HepG2 (cell line): ENCODE data around the gene TMEM198. TPM values are rescaled to one million over a fixed set of nuclear protein-coding genes. Genes with fewer than 3 reads are reported as not detected.

ENCODE experiments used
- ATAC-seq: fragments of 200-7000 bp; cut with Tn5 transposase; 3 replicates; pipeline ENCODE4 v1.9.1; 2020; ENCODE audit warnings: mild to moderate bottlenecking, moderate library complexity
- BruUV-seq: library from RNA; stranded (reverse); fragments of 400-500 nt; replicated peaks from 2 replicates; lab custom pipeline; 2021; lab: Mats Ljungman, UMichigan
- CTCF ChIA-PET: fragments of 300-600 bp; formaldehyde crosslinking; extraction: SDS; loops from one replicate; lab custom pipeline; 2021; ENCODE audit warnings: low total read pairs, inconsistent platforms, low intra/inter-chr PET ratio; lab: Yijun Ruan, JAX
- POLR2A ChIA-PET: fragments of 350-600 bp; sonication (Branson Sonifier 250); formaldehyde crosslinking; loops from one replicate; lab custom pipeline; 2020; ENCODE audit warnings: antibody characterized with exemption, inconsistent platforms; lab: Yijun Ruan, JAX
- DNase-seq: peaks from one replicate; pipeline ENCODE4 v3.0.0-alpha.2; 2015; ENCODE audit warnings: low spot score
- FAIRE-seq: peaks from 3 replicates; lab custom pipeline; 2011; peaks lifted over from hg19 to GRCh38; lab: Jason Lieb, UNC
- H2AFZ ChIP-seq: one replicate; pipeline ENCODE4 v1.6.1; 2011; ENCODE audit warnings: low read length, inconsistent platforms
- H3K27ac ChIP-seq: fragments of 300-600 bp; 3 replicates; pipeline ENCODE4 v1.8.0; 2011; ENCODE audit warnings: mixed run types, mild to moderate bottlenecking, mixed read lengths, low read length, inconsistent platforms; ENCODE audit not compliant: insufficient read depth; ENCODE audit errors: extremely low read length
- H3K27me3 ChIP-seq, 2 experiments: fragments of 200-600 bp in 1 of 2; 2 replicates in 1 of 2; 3 replicates in 1 of 2; pipeline versions ENCODE4 v1.6.0 to v1.8.0; 2011; ENCODE audit warnings: low read length in 2 of 2, mild to moderate bottlenecking in 2 of 2, moderate library complexity in 2 of 2, inconsistent platforms in 1 of 2; ENCODE audit not compliant: insufficient read depth in 2 of 2, control insufficient read depth in 1 of 2
- H3K36me3 ChIP-seq, 2 experiments: fragments of 200-600 bp in 1 of 2; replicated peaks in 1 of 2; 2 replicates in 1 of 2; 3 replicates in 1 of 2; pipeline versions ENCODE4 v1.5.1 to v1.8.0; 2011; ENCODE audit warnings: low read length in 2 of 2, inconsistent platforms in 1 of 2; ENCODE audit not compliant: insufficient read depth in 2 of 2, control insufficient read depth in 1 of 2
- H3K4me1 ChIP-seq: 2 replicates; pipeline ENCODE4 v1.5.1; 2012; ENCODE audit warnings: low read length, inconsistent platforms; ENCODE audit not compliant: insufficient read depth
- H3K4me2 ChIP-seq: 2 replicates; pipeline ENCODE4 v1.6.0; 2011; ENCODE audit warnings: low read depth, low read length, inconsistent platforms
- H3K4me3 ChIP-seq, 3 experiments: fragments of 200-600 bp in 1 of 3; sonication (generic), shearing (Covaris generic) in 1 of 3; replicated peaks in 1 of 3; 2 replicates each; pipeline ENCODE4 v1.5.1; 2011 to 2016; ENCODE audit warnings: low read length in 3 of 3, inconsistent platforms in 2 of 3, low read depth in 2 of 3, mild to moderate bottlenecking in 2 of 3, control low read depth in 1 of 3, mixed read lengths in 1 of 3; ENCODE audit not compliant: insufficient read depth in 1 of 3
- H3K79me2 ChIP-seq: one replicate; pipeline ENCODE4 v1.6.1; 2011; ENCODE audit warnings: low read length, inconsistent platforms; ENCODE audit not compliant: insufficient read depth
- H3K9ac ChIP-seq: 2 replicates; pipeline ENCODE4 v1.6.0; 2011; ENCODE audit warnings: mild to moderate bottlenecking, low read depth, low read length, inconsistent platforms; ENCODE audit not compliant: insufficient read depth
- H3K9me3 ChIP-seq: 2 replicates; pipeline ENCODE4 v1.5.1; 2012; ENCODE audit warnings: mild to moderate bottlenecking, low read length
- H4K20me1 ChIP-seq: 2 replicates; pipeline ENCODE4 v1.6.0; 2011; ENCODE audit warnings: inconsistent platforms, mild to moderate bottlenecking, low read length, moderate library complexity; ENCODE audit not compliant: insufficient read depth
- ADNP ChIP-seq: sonication (generic); formaldehyde crosslinking; IDR thresholded peaks from 2 replicates; pipeline ENCODE4 v1.4.0; 2020; ENCODE audit warnings: missing genetic modification reagents
- ATF7 ChIP-seq, 2 experiments: fragments of 450-650 bp in 1 of 2; sonication (generic) in 1 of 2; formaldehyde crosslinking in 1 of 2; IDR thresholded peaks; 2 replicates each; pipeline versions ENCODE4 v1.4.0 to v1.6.1; 2016 to 2020; ENCODE audit warnings: antibody characterized with exemption in 1 of 2, mild to moderate bottlenecking in 1 of 2, missing genetic modification reagents in 1 of 2
- HOXA5 ChIP-seq: sonication (generic); formaldehyde crosslinking; IDR thresholded peaks from 2 replicates; pipeline ENCODE4 v1.4.0; 2020; ENCODE audit warnings: missing genetic modification reagents
- IKZF4 ChIP-seq: sonication (generic); formaldehyde crosslinking; IDR thresholded peaks from 2 replicates; pipeline ENCODE4 v1.5.1; 2020; ENCODE audit warnings: borderline replicate concordance, mild to moderate bottlenecking, low read depth, missing genetic modification reagents; ENCODE audit errors: not compliant biosample characterization
- RARA ChIP-seq: IDR thresholded peaks from 2 replicates; pipeline ENCODE4 v1.6.1; 2016; ENCODE audit warnings: missing genetic modification reagents, missing compliant biosample characterization
- STAT5B ChIP-seq: sonication (generic); formaldehyde crosslinking; IDR thresholded peaks from 2 replicates; pipeline ENCODE4 v1.4.0; 2020; ENCODE audit warnings: missing genetic modification reagents
- TBX3 ChIP-seq: fragments of 450-650 bp; IDR thresholded peaks from 2 replicates; pipeline ENCODE4 v1.6.1; 2017; ENCODE audit warnings: antibody characterized with exemption, mild to moderate bottlenecking, inconsistent platforms, borderline replicate concordance
- TMF1 ChIP-seq: sonication (generic); formaldehyde crosslinking; IDR thresholded peaks from 2 replicates; pipeline ENCODE4 v1.8.1; 2022; ENCODE audit warnings: low read depth, missing genetic modification reagents
- TSC22D2 ChIP-seq: sonication (generic); formaldehyde crosslinking; IDR thresholded peaks from 2 replicates; pipeline ENCODE4 v1.5.1; 2020; ENCODE audit warnings: missing genetic modification reagents, mild to moderate bottlenecking, borderline replicate concordance
- ZBTB3 ChIP-seq: sonication (generic); formaldehyde crosslinking; IDR thresholded peaks from 2 replicates; pipeline ENCODE4 v1.4.0; 2020; ENCODE audit warnings: low read depth, mild to moderate bottlenecking, moderate library complexity, missing genetic modification reagents, borderline replicate concordance
- ZNF101 ChIP-seq: sonication (generic); formaldehyde crosslinking; IDR thresholded peaks from 2 replicates; pipeline ENCODE4 v1.4.0; 2020; ENCODE audit warnings: mild to moderate bottlenecking, low read depth, missing genetic modification reagents, borderline replicate concordance
- ZNF598 ChIP-seq: sonication (generic); formaldehyde crosslinking; IDR thresholded peaks from 2 replicates; pipeline ENCODE4 v1.5.1; 2020; ENCODE audit warnings: mild to moderate bottlenecking, missing genetic modification reagents, borderline replicate concordance
- ZNF670 ChIP-seq: sonication (generic); formaldehyde crosslinking; IDR thresholded peaks from 2 replicates; pipeline ENCODE4 v1.8.0; 2022; ENCODE audit warnings: mild to moderate bottlenecking, missing genetic modification reagents, borderline replicate concordance
- WGBS: methylation state at CpG from one replicate; pipeline ENCODE4 v1.1.6; 2017; ENCODE audit warnings: low lambda C conversion rate; 5-methylcytosine and 5-hydroxymethylcytosine counted together
- in situ Hi-C: cut with HindIII; loops from 2 replicates; pipeline ENCODE4 v1.10.0; 2017; ENCODE audit warnings: low pct_unique_long_range_greater_than_20kb; ENCODE audit not compliant: extremely low pct_ligation_motif_present
- intact Hi-C: fragments of 100-400 bp; cut with micrococcal nuclease; formaldehyde crosslinking; loops from one replicate; pipeline ENCODE4 v1.10.0; 2022; ENCODE audit not compliant: unreplicated experiment
- polyA plus RNA-seq, 8 experiments: library from polyadenylated mRNA; depleted of rRNA in 3 of 8; stranded (reverse) in 7 of 8; unstranded in 1 of 8; fragments of >200 nt; fragmentation: Illumina TruSeq in 4 of 8; extraction: Trizol in 4 of 8; gene quantifications; 2 replicates each; pipeline versions ENCODE4 v1.2.1 to v1.2.3, GENCODE V29; 2011 to 2016; ENCODE audit warnings: low read depth in 4 of 8, missing spikeins in 1 of 8, mixed read lengths in 1 of 8; ENCODE audit not compliant: insufficient read depth in 1 of 8
- total RNA-seq, 5 experiments: library from RNA; depleted of rRNA; stranded (reverse); fragments of >200 nt; fragmentation: Illumina TruSeq; extraction: Trizol; gene quantifications; 2 replicates each; pipeline ENCODE4 v1.2.3, GENCODE V29; 2016; ENCODE audit warnings: low read depth in 1 of 5
- TF ChIP-seq, protein P1 (sequence below): sonication (generic); formaldehyde crosslinking; IDR thresholded peaks from 2 replicates; pipeline ENCODE4 v1.4.0; 2020; ENCODE audit warnings: missing genetic modification reagents
- TF ChIP-seq, protein P2 (sequence below): sonication (generic); formaldehyde crosslinking; IDR thresholded peaks from 2 replicates; pipeline ENCODE4 v1.5.0; 2020; ENCODE audit warnings: mild to moderate bottlenecking, missing genetic modification reagents
- TF ChIP-seq, protein P3 (sequence below): fragments of 450-650 bp; IDR thresholded peaks from 2 replicates; pipeline ENCODE4 v1.6.1; 2017; ENCODE audit warnings: mild to moderate bottlenecking

The TMEM198 gene
- total and polyA plus RNA-seq, 2 of the 13 experiments (the other 11 are each of a cell fraction or from before 2014, with no cell fraction given), result 17.3 to 23.5 TPM

DNA sequence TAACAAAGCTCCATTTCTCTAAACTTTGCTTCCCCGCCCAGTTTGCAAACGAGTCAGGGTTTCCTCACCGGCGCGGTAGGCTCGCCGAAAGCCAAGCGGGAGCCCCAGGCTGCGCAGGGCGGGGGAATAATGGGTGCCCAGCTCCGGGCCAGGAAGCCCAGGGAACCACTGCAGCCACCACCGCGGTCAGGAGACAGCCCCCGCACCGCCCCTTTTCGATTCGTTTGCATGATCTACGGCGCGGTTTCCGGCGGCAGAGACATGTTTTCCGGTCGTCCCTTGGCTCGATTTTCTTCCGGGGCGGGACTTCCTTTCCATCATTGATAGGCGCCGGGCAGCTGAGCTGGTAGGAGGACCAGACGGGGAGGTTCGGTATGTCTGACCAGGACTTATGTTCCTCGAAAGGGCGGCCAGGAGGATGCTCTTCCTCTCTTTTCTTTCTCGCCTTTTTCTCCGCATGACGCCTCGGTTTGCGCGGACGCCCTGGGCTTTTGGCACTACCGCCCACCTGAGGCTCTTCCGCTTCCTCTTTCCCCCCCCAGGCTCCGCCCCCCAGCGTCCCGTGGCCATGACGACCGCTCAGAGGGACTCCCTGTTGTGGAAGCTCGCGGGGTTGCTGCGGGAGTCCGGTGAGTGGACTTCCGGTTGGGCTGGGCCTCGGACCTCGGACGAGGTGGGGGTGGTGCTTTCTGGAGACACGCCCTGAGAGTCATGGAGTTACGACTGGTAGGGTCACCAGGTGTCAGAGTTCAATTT, 53.9 kb downstream of the TMEM198 start, which contains the start of gene STK11IP:
Gene STK11IP (plus strand): TSS at position 306 of the 756 bp plus-strand sequence. CDS start 263 bp downstream, at position 569.
- Histone ChIP-seq H3K36me3 (peaks cover 9 to 15% of the 10 kb centered on the region in 2 experiments; a peak in 4 of 5 replicates), H3K4me3 (peak within 1 kb of the TSS; percentile 72 to 91 (median 81)), H3K4me2 (peak within 1 kb of the TSS; percentile 98), H3K27ac (peak within 1 kb of the TSS; percentile 95), H3K27me3 (no peaks in the 10 kb centered on the region; a peak in 1 of 5 replicates), H3K79me2 (peaks cover 6% of the 10 kb centered on the region), H3K9me3 (no peaks in the 10 kb centered on the region), H2AFZ (peak within 1 kb of the TSS; percentile 97), H3K4me1 (peaks cover 53% of the 10 kb centered on the region), H4K20me1 (no peaks in the 10 kb centered on the region), H3K9ac (peak within 1 kb of the TSS; percentile 95)
- ATAC-seq (peak; percentile 96), DNase-seq (peak; percentile 99), FAIRE-seq (peak; percentile 97)
- CTCF ChIA-PET, result interaction anchor here (1.3 to 2.3 kb wide), 2 partner anchors 45 to 56 kb away, joined by 7 to 12 read pairs; no protein-coding TSS in a partner anchor
- under 1% methylated on average over 48 of the region's 57 CpGs for WGBS
- no TSS peak for BruUV-seq
- intact Hi-C loops, result loop anchor here (1.0 to 5.0 kb wide), 5 partner anchors 20 to 210 kb away; partner anchors contain the start of genes CHPF, DNPEP and GMPPA
- in situ Hi-C loops, result loop anchor here (5.0 kb wide), 1 partner anchor 35 kb away; no protein-coding TSS in a partner anchor
- POLR2A ChIA-PET, result interaction anchor here (0.7 to 7.6 kb wide), 16 partner anchors 9 to 348 kb away, joined by 3 to 150 read pairs (median 14); partner anchors contain the start of genes CHPF, DNPEP, GMPPA and INHA
- TF ChIP-seq IKZF4 (CRISPR knock-in tag) (no peak), ADNP (CRISPR knock-in tag) (no peak), RARA (CRISPR knock-in tag) (peak; percentile 68), TBX3 (no peak), ZNF598 (CRISPR knock-in tag) (peak; percentile 87), TMF1 (CRISPR knock-in tag) (no peak), HOXA5 (CRISPR knock-in tag) (peak; percentile 41; the same call in 1 of the 2 replicates), ATF7 (IDR thresholded peaks at IDR 0.05) (no peak), ATF7 (CRISPR knock-in tag; IDR thresholded peaks at IDR 0.05) (0 out of 2 replicates have a peak, but pooled peaks have one; percentile 55), STAT5B (CRISPR knock-in tag) (0 out of 2 replicates have a peak, but pooled peaks have one; percentile 38), ZNF101 (CRISPR knock-in tag) (no peak), ZNF670 (no peak), TSC22D2 (CRISPR knock-in tag) (peak; percentile 92; the same call in 1 of the 2 replicates), ZBTB3 (CRISPR knock-in tag) (peak; percentile 87; the same call in 1 of the 2 replicates)
- TF ChIP-seq, protein P1, sequence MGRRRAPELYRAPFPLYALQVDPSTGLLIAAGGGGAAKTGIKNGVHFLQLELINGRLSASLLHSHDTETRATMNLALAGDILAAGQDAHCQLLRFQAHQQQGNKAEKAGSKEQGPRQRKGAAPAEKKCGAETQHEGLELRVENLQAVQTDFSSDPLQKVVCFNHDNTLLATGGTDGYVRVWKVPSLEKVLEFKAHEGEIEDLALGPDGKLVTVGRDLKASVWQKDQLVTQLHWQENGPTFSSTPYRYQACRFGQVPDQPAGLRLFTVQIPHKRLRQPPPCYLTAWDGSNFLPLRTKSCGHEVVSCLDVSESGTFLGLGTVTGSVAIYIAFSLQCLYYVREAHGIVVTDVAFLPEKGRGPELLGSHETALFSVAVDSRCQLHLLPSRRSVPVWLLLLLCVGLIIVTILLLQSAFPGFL (CRISPR knock-in tag), result 0 out of 2 replicates have a peak, but pooled peaks have one; percentile 17
- TF ChIP-seq, protein P2, sequence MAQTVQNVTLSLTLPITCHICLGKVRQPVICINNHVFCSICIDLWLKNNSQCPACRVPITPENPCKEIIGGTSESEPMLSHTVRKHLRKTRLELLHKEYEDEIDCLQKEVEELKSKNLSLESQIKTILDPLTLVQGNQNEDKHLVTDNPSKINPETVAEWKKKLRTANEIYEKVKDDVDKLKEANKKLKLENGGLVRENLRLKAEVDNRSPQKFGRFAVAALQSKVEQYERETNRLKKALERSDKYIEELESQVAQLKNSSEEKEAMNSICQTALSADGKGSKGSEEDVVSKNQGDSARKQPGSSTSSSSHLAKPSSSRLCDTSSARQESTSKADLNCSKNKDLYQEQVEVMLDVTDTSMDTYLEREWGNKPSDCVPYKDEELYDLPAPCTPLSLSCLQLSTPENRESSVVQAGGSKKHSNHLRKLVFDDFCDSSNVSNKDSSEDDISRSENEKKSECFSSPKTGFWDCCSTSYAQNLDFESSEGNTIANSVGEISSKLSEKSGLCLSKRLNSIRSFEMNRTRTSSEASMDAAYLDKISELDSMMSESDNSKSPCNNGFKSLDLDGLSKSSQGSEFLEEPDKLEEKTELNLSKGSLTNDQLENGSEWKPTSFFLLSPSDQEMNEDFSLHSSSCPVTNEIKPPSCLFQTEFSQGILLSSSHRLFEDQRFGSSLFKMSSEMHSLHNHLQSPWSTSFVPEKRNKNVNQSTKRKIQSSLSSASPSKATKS (CRISPR knock-in tag), result peak; percentile 95; the same call in 1 of the 2 replicates
- TF ChIP-seq, protein P3, sequence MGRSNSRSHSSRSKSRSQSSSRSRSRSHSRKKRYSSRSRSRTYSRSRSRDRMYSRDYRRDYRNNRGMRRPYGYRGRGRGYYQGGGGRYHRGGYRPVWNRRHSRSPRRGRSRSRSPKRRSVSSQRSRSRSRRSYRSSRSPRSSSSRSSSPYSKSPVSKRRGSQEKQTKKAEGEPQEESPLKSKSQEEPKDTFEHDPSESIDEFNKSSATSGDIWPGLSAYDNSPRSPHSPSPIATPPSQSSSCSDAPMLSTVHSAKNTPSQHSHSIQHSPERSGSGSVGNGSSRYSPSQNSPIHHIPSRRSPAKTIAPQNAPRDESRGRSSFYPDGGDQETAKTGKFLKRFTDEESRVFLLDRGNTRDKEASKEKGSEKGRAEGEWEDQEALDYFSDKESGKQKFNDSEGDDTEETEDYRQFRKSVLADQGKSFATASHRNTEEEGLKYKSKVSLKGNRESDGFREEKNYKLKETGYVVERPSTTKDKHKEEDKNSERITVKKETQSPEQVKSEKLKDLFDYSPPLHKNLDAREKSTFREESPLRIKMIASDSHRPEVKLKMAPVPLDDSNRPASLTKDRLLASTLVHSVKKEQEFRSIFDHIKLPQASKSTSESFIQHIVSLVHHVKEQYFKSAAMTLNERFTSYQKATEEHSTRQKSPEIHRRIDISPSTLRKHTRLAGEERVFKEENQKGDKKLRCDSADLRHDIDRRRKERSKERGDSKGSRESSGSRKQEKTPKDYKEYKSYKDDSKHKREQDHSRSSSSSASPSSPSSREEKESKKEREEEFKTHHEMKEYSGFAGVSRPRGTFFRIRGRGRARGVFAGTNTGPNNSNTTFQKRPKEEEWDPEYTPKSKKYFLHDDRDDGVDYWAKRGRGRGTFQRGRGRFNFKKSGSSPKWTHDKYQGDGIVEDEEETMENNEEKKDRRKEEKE, result no peak
